ENCODE measurements around the gene METTL27. TPM values are rescaled to one million over a fixed set of nuclear protein-coding genes. Genes with fewer than 3 reads are reported as not detected.

METTL27 gene
- total and polyA plus RNA-seq, 2 of the 8 experiments (the other 6 are each of a cell fraction or from before 2014, with no cell fraction given): 6.2 to 12.0 TPM

DNA sequence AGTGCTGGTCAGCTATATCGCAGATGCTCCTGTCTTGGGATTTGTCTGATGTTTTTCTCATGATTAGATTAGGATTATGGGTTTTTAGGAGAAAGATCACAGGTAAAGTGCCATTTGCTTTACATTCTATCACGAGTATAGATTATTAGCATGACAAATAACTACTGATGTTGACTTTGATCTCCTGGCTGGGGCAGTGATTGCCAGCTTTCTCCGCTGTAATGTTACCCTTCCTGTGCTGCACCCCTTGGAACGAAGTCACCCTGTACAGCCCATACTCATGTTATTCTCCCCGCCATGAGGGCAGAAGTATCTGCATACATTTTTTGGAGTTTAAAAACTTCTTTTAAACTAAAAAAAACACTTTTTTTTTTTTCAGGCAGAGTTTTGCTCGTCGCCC is 22.3 kb downstream of the METTL27 start:
- CTCF ChIA-PET (ENCODE audit: partially characterized antibody): interaction anchor here (0.9 to 1.6 kb wide), 4 partner anchors 8 to 20 kb away, joined by 4 to 7 read pairs (median 6); no protein-coding TSS in a partner anchor

More for the DNA sequence above, 22.3 kb downstream of the METTL27 start:
- WGBS, 2 experiments (ENCODE audit: extremely low coverage in 1 of 2, insufficient coverage in 1 of 2, insufficient read length in 1 of 2, insufficient replicate concordance in 2 of 2, low coverage in 1 of 2, low lambda C conversion rate in 2 of 2, missing lambda C conversion rate in 1 of 2): 81% methylated on average over 7 of the region's 7 CpGs; no CpG with 5 or more reads in 1 of the 2 experiments
- Histone ChIP-seq H4K20me1 (replicated peaks in 1 of 2; ENCODE audit: control insufficient read depth in 1 of 2, insufficient read depth in 2 of 2, low read length in 2 of 2) (no peaks in the 10 kb centered on the region), H3K18ac (ENCODE audit: extremely low read depth, low read length) (no peak overlapping the region), H3K4me1 (replicated peaks in 1 of 4; ENCODE audit: control insufficient read depth in 3 of 4, insufficient read depth in 4 of 4, low read length in 3 of 4) (no peaks in the 10 kb centered on the region; a peak in 3 of 7 replicates), H3K27me3 (replicated peaks in 1 of 4; ENCODE audit: control insufficient read depth in 3 of 4, extremely low read depth in 1 of 4, insufficient read depth in 3 of 4, low read length in 3 of 4) (peaks cover 0 to 5% (median 0%) of the 10 kb centered on the region in 4 experiments; a peak in 1 of 7 replicates), H3K23me2 (ENCODE audit: low read depth, low read length) (no peaks in the 10 kb centered on the region), H2BK20ac (ENCODE audit: low read length) (no peak overlapping the region), H2BK15ac (ENCODE audit: low read length) (peak overlapping the region; percentile 81; the same call in 1 of the 2 replicates), H2AFZ (ENCODE audit: low read length) (no peak overlapping the region), H3K4me3 (ENCODE audit: extremely low read depth in 1 of 4, insufficient read depth in 2 of 4, low read depth in 3 of 4, low read length in 4 of 4) (no peak overlapping the region), H3K56ac (replicated peaks; ENCODE audit: insufficient read length, low read depth, low read length) (no peak overlapping the region), H3K14ac (ENCODE audit: insufficient read length) (no peak overlapping the region), H4K91ac (replicated peaks; ENCODE audit: insufficient read length, low read length) (no peak overlapping the region), H3K4ac (replicated peaks; ENCODE audit: insufficient read length, low read depth, low read length) (no peak overlapping the region), H3K9me3 (ENCODE audit: insufficient read depth in 2 of 2, low read depth in 1 of 2, low read length in 1 of 2) (no peaks in the 10 kb centered on the region), H2AK5ac (ENCODE audit: low read depth, low read length) (no peak overlapping the region), H3K79me2 (ENCODE audit: control insufficient read depth in 1 of 2, insufficient read depth in 2 of 2, low read length in 2 of 2) (no peaks in the 10 kb centered on the region), H3K23ac (ENCODE audit: insufficient read length) (no peak overlapping the region), H3K9ac (replicated peaks in 1 of 4; ENCODE audit: extremely low read depth in 1 of 4, low read depth in 3 of 4, low read length in 3 of 4) (no peak overlapping the region), H2BK120ac (replicated peaks; ENCODE audit: low read depth, low read length) (no peak overlapping the region), H2BK12ac (ENCODE audit: low read depth, low read length) (no peak overlapping the region), H2BK5ac (ENCODE audit: low read depth, low read length) (no peak overlapping the region), H4K8ac (ENCODE audit: extremely low read depth, insufficient read depth, low read length) (no peak overlapping the region; the same call in 1 of the 2 replicates), H3K36me3 (ENCODE audit: control insufficient read depth in 2 of 4, insufficient read depth in 4 of 4, low read length in 3 of 4) (no peaks in the 10 kb centered on the region), H3K79me1 (ENCODE audit: low read depth, low read length) (no peaks in the 10 kb centered on the region), H3K4me2 (ENCODE audit: insufficient read depth in 1 of 2, low read depth in 2 of 2, low read length in 2 of 2) (no peak overlapping the region), H3K27ac (ENCODE audit: low read depth, low read length) (no peak overlapping the region), H4K5ac (ENCODE audit: insufficient read length, low read depth, low read length) (no peak overlapping the region)
- DNase-seq (ENCODE audit: low read depth in 1 of 2, low spot score in 2 of 2): no peak
- FAIRE-seq: no peak
- POLR2A ChIA-PET (ENCODE audit: partially characterized antibody): interaction anchor here (0.7 to 1.8 kb wide), 5 partner anchors 8 to 432 kb away, joined by 3 to 8 read pairs (median 4); no protein-coding TSS in a partner anchor
- TF ChIP-seq KDM4A (IDR thresholded peaks at IDR 0.05; ENCODE audit: low read depth, low read length, severe bottlenecking) (no peak), NANOG (IDR thresholded peaks at IDR 0.05; ENCODE audit: insufficient read depth, low read depth, low read length, poor library complexity, severe bottlenecking) (peak; percentile 56), JUND (IDR thresholded peaks at IDR 0.05; ENCODE audit: low read length) (no peak), FOSL1 (IDR thresholded peaks at IDR 0.05; ENCODE audit: insufficient read depth, low read depth, low read length) (no peak), ATF2 (IDR thresholded peaks at IDR 0.05; ENCODE audit: low read length) (no peak), TAF1 (IDR thresholded peaks at IDR 0.05; ENCODE audit: low read depth, low read length) (no peak)

All from H1 (cell line).